ENCODE results near the gene MNAT1. TPM values are rescaled to one million over a fixed set of nuclear protein-coding genes. Genes with fewer than 3 reads are reported as not detected.

The MNAT1 gene
- total RNA-seq, 1 donor from 2014 or later: 42.4 TPM

DNA sequence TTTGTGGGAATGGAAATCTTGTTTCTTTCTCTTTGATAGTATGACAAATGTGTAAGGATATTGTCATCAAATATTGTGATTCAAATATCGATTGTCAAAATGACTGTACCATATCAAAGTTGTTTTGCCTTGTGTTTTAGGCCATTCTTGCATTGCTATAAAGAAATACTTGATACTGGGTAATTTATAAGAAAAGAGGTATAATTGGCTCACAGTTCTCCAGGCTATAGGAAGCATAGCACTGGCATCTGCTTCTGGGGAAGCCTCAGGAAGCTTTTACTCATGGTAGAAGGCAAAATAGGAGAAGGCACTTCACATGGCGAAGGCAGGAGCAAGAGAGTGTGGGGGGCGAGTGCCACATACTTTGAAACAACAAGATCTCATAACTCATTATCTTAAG, 238.5 kb downstream of the MNAT1 start:
- Mint-ChIP-seq H3K36me3 (ENCODE audit: low read depth) (peaks cover 14% of the 10 kb centered on the region), H3K27me3 (ENCODE audit: low read depth) (no peaks in the 10 kb centered on the region), H3K9me3 (ENCODE audit: low read depth) (no peaks in the 10 kb centered on the region), H3K4me1 (ENCODE audit: low read depth) (peaks cover 19% of the 10 kb centered on the region), H3K4me3 (ENCODE audit: unreplicated experiment) (no peak overlapping the region), H3K27ac (ENCODE audit: unreplicated experiment) (no peak overlapping the region)
- TF ChIP-seq, protein P1, sequence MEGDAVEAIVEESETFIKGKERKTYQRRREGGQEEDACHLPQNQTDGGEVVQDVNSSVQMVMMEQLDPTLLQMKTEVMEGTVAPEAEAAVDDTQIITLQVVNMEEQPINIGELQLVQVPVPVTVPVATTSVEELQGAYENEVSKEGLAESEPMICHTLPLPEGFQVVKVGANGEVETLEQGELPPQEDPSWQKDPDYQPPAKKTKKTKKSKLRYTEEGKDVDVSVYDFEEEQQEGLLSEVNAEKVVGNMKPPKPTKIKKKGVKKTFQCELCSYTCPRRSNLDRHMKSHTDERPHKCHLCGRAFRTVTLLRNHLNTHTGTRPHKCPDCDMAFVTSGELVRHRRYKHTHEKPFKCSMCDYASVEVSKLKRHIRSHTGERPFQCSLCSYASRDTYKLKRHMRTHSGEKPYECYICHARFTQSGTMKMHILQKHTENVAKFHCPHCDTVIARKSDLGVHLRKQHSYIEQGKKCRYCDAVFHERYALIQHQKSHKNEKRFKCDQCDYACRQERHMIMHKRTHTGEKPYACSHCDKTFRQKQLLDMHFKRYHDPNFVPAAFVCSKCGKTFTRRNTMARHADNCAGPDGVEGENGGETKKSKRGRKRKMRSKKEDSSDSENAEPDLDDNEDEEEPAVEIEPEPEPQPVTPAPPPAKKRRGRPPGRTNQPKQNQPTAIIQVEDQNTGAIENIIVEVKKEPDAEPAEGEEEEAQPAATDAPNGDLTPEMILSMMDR (IDR thresholded peaks at IDR 0.05): no peak
- no peak for DNase-seq (ENCODE audit: low spot score)

DNA sequence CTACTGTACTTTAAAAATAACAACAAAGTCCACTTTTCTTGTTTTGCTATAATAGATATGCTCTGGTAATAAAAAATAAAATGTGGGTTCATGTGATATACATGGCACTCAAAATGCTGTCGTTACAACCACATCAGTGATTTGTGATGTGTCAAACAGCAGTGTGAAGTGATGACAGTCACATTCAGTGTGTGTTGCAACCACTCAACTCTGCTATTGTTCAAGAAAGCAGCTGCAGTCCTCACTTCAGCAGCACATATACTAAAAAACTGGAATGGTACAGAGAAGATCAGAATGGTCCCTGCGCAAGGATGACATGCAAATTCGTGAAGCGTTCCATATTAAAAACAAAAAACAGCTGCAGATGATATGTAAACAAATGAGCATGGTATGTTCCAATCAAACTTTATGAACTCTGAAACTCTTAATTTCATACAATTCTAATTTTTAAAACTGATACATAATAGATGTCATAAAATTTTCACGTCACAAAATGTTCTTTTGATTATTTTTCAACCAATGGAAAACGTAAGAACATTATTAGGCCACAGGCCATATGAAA, 239.6 kb downstream of the MNAT1 start:
- no peaks in the 10 kb centered on the region for H3K27me3 Mint-ChIP-seq (ENCODE audit: low read depth)
- no peak for DNase-seq (ENCODE audit: low spot score)
- no peaks in the 10 kb centered on the region for H3K9me3 Mint-ChIP-seq (ENCODE audit: low read depth)
- H3K27ac Mint-ChIP-seq (ENCODE audit: unreplicated experiment): no peak overlapping the region
- TF ChIP-seq, protein P1 (IDR thresholded peaks at IDR 0.05): no peak
- H3K4me1 Mint-ChIP-seq (ENCODE audit: low read depth): peaks cover 19% of the 10 kb centered on the region
- peaks cover 14% of the 10 kb centered on the region for H3K36me3 Mint-ChIP-seq (ENCODE audit: low read depth)
- no peak overlapping the region for H3K4me3 Mint-ChIP-seq (ENCODE audit: unreplicated experiment)

DNA sequence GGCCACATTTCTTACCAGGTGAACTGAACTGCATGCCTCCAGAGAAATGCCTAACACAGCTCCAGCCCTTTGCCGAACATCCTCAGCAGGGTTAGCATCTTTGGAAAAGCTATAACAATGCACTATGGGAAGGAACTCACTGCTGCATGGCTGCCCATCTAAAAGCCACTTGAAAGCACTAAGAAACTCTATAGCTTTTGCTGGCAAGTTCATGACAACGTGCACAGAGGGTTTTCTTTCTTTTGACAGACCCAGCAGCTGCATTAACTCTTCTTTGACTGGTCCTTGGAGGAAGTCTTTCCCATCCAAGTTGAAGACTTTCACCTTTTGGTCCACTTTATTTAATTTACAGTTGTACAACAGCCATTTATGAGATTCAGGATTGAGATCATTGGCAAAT, 241.0 kb downstream of the MNAT1 start:
- Mint-ChIP-seq H3K27ac (ENCODE audit: unreplicated experiment) (no peak overlapping the region), H3K36me3 (ENCODE audit: low read depth) (peaks cover 14% of the 10 kb centered on the region), H3K4me3 (ENCODE audit: unreplicated experiment) (no peak overlapping the region), H3K4me1 (ENCODE audit: low read depth) (peaks cover 16% of the 10 kb centered on the region), H3K27me3 (ENCODE audit: low read depth) (no peaks in the 10 kb centered on the region), H3K9me3 (ENCODE audit: low read depth) (no peaks in the 10 kb centered on the region)
- TF ChIP-seq, protein P1 (IDR thresholded peaks at IDR 0.05): no peak
- no peak for DNase-seq (ENCODE audit: low spot score)

DNA sequence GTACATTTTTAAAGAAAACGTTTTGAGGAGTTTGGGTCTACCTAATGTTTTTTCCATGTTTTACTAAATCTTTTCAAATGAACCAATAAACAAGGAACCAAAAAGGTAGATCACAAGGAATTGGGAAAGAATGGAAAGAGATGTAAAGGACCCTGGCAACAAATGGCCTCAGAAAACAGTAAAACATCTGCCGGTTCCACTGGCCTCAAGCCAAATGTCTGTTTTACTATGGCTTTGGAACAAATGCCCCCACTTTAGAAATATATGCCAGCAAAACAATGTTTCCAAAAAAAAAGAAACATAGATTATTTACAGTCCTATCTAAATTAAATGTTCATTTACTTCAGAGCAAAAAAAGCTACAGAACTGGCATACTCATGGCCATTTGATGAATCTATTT, 243.3 kb downstream of the MNAT1 start:
- H3K27me3 Mint-ChIP-seq (ENCODE audit: low read depth): no peaks in the 10 kb centered on the region
- peaks cover 8% of the 10 kb centered on the region for H3K36me3 Mint-ChIP-seq (ENCODE audit: low read depth)
- no peak for DNase-seq (ENCODE audit: low spot score)
- peaks cover 14% of the 10 kb centered on the region for H3K4me1 Mint-ChIP-seq (ENCODE audit: low read depth)
- no peak overlapping the region for H3K27ac Mint-ChIP-seq (ENCODE audit: unreplicated experiment)
- TF ChIP-seq, protein P1 (IDR thresholded peaks at IDR 0.05): no peak
- no peaks in the 10 kb centered on the region for H3K9me3 Mint-ChIP-seq (ENCODE audit: low read depth)
- H3K4me3 Mint-ChIP-seq (ENCODE audit: unreplicated experiment): peak overlapping the region; percentile 7

DNA sequence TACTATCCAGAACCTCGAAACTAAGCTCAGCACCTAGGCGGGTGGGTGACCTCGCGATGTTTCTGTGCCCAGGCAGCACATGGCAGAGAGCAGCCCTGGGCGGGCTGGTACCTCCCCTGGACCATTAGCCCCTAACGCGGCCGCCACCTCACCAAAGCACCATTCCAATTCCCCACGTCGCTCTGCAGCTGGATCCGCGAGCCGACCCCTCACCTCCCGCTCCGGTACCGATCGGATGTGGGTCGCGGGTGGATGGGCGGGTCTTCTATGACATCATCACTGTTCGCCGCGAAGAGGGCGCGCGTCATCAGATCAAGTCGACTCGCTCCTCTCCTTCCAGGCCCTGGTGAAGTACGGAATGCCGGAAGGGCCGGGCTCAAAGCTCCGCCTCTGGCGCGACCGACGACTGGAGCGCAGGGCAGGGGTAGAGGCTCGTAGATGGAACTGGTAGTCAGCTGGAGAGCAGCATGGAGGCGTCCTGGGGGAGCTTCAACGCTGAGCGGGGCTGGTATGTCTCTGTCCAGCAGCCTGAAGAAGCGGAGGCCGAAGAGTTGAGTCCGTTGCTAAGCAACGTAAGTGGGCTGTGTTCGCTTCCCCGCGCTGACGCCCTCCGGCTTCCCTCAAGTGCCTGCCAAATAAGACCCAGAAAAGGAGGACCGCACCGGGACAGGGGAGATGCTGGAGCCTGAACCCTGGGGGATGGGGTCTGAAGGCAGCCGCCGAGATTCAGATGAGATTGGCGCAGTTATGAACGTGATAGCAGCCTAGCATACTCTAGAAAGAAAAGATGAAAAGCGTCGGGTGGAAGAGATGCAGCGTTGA, 246.5 kb downstream of the MNAT1 start, which contains the start of the genes SLC38A6 and TRMT5:
Gene SLC38A6 (plus strand): TSS at position 435 of the 822 bp plus-strand sequence. CDS start 33 bp downstream, at position 468.
Gene TRMT5 (minus strand): TSS at position 269 of the 822 bp plus-strand sequence. CDS start 106 bp downstream, at position 163.
- no peak within 1 kb of the TSS for H3K27ac Mint-ChIP-seq (ENCODE audit: unreplicated experiment)
- H3K9me3 Mint-ChIP-seq (ENCODE audit: low read depth): no peaks in the 10 kb centered on the region
- TF ChIP-seq, protein P1 (IDR thresholded peaks at IDR 0.05): no peak

More for the DNA sequence above, 246.5 kb downstream of the MNAT1 start, which contains the start of the genes SLC38A6 and TRMT5:
- Mint-ChIP-seq H3K4me1 (ENCODE audit: low read depth) (peaks cover 31% of the 10 kb centered on the region), H3K27me3 (ENCODE audit: low read depth) (no peaks in the 10 kb centered on the region), H3K4me3 (ENCODE audit: unreplicated experiment) (no peak within 1 kb of the TSS), H3K36me3 (ENCODE audit: low read depth) (peaks cover 13% of the 10 kb centered on the region)
- DNase-seq (ENCODE audit: low spot score): peak; percentile 96
